Measurements from ENCODE around the gene ZBED1.

The ZBED1 gene

GRCh38 chrX:2445662-2446623 lies 54.8 kb downstream of the ZBED1 start:
- no peak for DNase-seq (ENCODE audit: low read depth)
- no peak for TF ChIP-seq CTCF (conservative IDR thresholded peaks at IDR 0.05; ENCODE audit: low read depth, low read length)
- H3K4me3 ChIP-seq (ENCODE audit: low read depth, low read length) = no peak overlapping the region

GRCh38 chrX:2442694-2443093 lies 58.1 kb downstream of the ZBED1 start:
- TF ChIP-seq CTCF (conservative IDR thresholded peaks at IDR 0.05; ENCODE audit: low read depth, low read length) = no peak
- no peak overlapping the region for H3K4me3 ChIP-seq (ENCODE audit: low read depth, low read length)
- no peak for DNase-seq (ENCODE audit: low read depth)

- DNase-seq (ENCODE audit: low read depth) = no peak
- no peak for TF ChIP-seq CTCF (conservative IDR thresholded peaks at IDR 0.05; ENCODE audit: low read depth, low read length)
- no peak overlapping the region for H3K4me3 ChIP-seq (ENCODE audit: low read depth, low read length)
Observed at GRCh38 chrX:2441466-2441865, 59.3 kb downstream of the ZBED1 start.

- H3K4me3 ChIP-seq (ENCODE audit: low read depth, low read length) = no peak overlapping the region
- DNase-seq (ENCODE audit: low read depth) = no peak
- no peak for TF ChIP-seq CTCF (conservative IDR thresholded peaks at IDR 0.05; ENCODE audit: low read depth, low read length)
Observed at GRCh38 chrX:2439613-2440012, 61.2 kb downstream of the ZBED1 start.

Measured in choroid plexus epithelial cell (primary cell).